Left lobe of liver (tissue), 2 donors: ENCODE results near the gene TRPM5. TPM values are rescaled to one million over a fixed set of nuclear protein-coding genes. Genes with fewer than 3 reads are reported as not detected.

Experiments used
- ATAC-seq: fragments of 200-7000 bp; cut with Tn5 transposase; one replicate; pipeline ENCODE4 v1.9.1; 2020; ENCODE audit warnings: mild to moderate bottlenecking, moderate library complexity
- DNase-seq: peaks from one replicate; pipeline ENCODE4 v3.0.0-alpha.2; 2020; ENCODE audit warnings: low spot score
- total RNA-seq: library from RNA; stranded (reverse); gene quantifications from one replicate; pipeline ENCODE4 v1.2.1, GENCODE V29; 2021
- donor health status: DM: no; HTN: no; CAD: no; lungs with moderate emphysema.
- donor health status: DM: no; HTN: yes; CAD: no.

TRPM5 gene
- total RNA-seq, 1 donor from 2014 or later = not detected

DNA sequence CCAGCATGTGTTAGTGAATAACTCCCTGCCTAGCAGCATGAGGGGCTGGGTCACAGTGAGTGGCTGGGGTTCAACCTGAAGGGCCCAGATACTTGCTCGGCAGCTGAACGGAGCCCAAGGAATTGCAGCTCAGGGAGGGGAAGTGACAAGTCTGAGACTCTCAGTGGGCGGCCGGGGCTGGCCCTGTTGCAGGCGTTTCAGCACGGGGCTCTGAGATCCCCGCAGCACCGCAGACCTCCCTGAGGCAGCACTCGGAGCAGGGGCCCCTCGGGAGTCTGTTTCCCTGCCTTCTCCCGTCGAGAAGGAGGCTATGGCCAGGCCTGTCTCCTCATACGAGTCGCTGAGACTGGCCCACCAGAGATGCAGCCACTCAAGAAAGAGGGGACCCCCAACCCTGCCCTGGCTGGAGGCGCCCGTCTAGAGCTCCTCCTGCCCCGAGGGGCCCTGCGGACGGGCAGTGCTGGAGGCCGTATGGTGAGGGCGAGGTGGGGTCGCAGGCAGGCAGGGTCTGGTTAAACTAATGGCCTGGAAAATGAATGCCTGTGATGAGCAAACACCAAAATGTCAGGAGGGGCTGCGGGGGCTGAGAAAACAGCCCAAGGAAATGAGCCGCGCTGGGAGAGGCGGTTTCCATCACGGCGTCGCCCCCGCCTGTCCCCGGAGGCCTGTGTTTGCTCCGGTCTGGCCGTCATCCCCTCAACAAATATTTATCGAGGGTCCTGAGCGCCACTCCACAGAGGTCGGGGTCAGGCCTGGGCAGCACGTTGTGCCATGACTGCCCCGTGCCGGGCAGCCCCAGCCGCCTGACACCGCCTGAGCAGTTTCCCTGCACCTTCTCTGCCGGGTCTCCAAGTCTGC is 34.5 kb downstream of the TRPM5 start:
- no peak for DNase-seq
- ATAC-seq = no peak

DNA sequence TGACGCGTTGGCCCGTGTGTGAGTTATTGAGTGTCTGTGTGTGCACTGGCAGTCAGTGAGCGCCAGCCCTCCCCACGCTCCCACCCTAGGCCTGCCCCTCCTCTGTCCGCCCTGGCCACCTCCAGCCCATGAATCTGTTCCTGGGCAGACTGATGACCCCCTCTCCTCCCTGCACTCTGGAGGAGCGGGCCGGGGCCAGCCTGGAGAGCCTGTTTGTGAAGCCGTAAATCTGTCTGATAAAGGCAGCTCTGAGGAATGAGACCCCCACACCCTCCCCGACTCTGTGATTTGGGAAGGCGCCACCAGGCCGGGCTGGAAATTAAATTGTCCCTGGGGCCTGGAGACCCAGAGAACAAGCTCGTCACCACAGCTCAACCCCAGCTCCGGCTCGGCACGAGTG is 35.2 kb downstream of the TRPM5 start:
- no peak for ATAC-seq
- no peak for DNase-seq

DNA sequence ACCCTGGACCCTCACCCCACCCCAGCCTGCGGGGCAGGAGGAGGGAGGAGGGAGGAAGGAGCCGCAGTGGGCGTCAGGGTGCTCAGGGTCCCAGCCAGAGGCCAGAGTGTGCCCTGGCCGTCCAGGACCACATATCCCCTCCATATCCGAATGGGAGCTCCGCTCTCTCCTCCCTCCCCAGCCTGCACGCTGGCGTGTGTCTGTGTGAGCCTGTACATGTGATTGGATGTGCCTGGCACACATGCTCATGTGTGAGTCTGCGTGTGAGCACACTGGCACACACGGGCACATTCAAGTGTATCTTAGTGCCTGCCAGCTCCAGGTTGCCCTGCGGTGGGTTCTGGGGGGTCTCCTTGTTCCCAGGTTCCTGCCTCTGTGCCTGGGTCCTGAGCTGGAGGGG is 35.6 kb downstream of the TRPM5 start:
- ATAC-seq (no peak), DNase-seq (no peak)

DNA sequence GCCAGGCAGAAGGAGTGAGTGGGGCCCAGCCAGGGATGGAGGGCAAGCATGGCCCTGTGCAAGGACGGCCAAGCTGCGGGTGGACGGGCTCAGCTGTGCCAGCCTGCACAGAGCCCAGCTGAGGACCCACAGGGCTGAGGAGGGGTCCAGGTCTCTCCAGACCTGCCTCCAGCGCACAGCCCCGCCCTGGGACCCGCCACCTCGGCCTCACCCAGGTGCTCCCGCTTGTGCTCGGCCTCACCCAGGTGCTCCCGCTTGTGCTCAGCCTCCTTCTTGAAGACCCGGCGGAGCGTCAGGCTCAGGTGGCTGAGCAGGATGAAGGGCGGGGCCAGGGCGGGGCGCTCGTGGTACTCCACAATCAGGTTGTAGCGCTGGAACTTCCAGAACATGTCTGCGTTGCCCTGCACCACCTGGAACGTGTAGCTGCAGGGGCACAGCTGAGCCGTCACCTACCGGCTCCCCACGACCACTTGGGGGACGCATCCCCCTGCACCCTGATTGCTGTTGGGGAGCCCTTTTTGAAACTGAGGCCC is 37.4 kb downstream of the TRPM5 start:
- DNase-seq (no peak), ATAC-seq (no peak)

DNA sequence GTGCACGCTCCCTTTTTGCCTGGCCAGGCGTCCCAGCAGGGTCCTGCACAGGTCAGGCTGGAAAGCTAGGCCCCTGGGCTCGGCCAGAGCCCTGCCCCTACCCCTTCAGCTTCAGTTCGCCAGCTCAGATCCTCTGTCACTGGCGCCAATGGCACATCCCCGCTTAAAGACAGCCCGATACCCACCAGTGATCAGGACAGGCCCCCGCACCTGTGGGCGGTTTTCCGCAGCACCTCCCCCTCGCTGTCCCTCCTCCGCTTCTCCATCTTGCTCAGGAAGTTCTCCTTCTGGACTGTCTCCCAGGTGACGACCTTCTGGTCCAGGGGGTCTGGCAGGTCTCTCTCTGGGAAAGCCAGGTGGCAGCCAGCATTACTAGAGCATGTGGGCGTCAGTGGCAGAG is 37.9 kb downstream of the TRPM5 start:
- ATAC-seq (no peak), DNase-seq (no peak)

DNA sequence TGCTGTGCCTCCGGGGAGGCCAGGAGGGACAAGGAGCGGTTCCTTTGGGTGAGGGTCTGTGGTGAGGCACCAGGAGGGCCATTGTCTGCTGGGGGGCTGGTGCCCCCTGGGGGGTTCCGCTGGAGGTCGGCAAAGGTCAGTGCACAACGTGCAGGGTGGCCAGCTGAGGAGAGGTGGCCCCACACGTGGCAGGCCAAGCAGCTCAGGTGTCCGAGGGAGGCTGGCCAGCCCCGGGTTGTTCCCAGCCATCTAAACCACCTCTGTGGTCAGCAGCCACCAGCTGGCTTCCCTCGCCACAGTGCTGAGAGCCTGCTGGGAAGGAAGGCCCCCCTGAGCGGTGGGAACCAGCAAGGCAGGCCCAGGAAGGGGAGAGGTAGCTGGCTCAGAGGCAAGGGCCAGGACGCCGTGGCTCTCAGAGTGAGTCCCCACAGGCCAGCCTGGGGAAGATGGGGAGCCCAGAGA is 39.5 kb downstream of the TRPM5 start:
- no peak for ATAC-seq
- no peak for DNase-seq

DNA sequence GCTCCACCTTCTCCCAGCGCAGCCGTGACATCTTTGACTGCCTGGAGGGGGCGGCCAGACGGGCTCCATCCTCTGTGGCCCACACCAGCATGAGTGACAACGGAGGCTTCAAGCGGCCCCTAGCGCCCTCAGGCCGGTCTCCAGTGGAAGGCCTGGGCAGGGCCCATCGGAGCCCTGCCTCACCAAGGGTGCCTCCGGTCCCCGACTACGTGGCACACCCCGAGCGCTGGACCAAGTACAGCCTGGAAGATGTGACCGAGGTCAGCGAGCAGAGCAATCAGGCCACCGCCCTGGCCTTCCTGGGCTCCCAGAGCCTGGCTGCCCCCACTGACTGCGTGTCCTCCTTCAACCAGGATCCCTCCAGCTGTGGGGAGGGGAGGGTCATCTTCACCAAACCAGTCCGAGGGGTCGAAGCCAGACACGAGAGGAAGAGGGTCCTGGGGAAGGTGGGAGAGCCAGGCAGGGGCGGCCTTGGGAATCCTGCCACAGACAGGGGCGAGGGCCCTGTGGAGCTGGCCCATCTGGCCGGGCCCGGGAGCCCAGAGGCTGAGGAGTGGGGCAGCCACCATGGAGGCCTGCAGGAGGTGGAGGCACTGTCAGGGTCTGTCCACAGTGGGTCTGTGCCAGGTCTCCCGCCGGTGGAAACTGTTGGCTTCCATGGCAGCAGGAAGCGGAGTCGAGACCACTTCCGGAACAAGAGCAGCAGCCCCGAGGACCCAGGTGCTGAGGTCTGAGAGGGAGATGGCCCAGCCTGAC is 41.2 kb downstream of the TRPM5 start:
- no peak for DNase-seq
- no peak for ATAC-seq

DNA sequence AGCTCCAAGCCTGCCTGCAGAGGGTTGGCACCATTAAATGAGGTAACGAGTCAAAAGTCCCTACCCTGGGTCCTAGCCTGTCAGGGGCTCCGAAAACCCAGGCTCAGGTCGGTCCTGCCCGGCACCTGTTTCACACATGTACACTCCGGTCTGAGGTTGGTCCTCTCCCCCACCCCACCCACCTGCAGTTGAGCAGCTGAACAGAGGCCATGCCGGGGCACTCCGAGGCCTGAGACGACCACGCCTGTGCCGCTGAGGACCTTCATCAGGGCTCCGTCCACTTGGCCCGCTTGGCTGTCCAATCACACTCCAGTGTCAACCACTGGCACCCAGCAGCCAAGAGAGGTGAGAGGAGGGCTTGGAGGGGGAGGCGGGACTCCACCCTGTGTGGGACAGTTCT is 42.2 kb downstream of the TRPM5 start:
- DNase-seq (no peak), ATAC-seq (no peak)

DNA sequence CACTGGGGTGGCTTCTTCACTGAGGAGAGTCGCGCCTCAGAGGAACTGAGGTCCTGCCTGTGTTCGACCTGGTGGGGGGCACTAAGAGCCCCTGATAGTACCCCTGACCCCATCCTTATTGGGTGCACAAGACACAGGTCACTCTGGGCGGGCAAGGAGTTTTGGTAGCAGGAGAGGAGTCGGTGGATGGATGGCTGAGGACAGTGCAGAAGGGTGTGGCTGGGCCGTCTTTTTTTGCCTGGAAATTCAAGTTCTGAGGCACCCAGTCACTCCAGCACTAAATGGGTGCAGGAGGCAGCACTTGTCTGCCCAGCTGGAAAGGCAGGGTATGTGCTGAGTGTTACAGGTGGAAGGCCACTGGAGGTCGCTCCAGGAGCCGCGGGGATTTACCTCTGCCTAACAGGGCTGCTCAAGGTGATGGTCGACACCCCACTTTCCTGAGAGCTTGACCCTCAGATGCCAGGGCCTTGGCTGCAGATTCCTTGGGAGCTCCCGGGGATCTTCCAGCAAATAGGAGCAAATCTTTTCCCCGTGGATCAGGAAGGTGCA is 42.8 kb downstream of the TRPM5 start:
- ATAC-seq (no peak), DNase-seq (no peak)

DNA sequence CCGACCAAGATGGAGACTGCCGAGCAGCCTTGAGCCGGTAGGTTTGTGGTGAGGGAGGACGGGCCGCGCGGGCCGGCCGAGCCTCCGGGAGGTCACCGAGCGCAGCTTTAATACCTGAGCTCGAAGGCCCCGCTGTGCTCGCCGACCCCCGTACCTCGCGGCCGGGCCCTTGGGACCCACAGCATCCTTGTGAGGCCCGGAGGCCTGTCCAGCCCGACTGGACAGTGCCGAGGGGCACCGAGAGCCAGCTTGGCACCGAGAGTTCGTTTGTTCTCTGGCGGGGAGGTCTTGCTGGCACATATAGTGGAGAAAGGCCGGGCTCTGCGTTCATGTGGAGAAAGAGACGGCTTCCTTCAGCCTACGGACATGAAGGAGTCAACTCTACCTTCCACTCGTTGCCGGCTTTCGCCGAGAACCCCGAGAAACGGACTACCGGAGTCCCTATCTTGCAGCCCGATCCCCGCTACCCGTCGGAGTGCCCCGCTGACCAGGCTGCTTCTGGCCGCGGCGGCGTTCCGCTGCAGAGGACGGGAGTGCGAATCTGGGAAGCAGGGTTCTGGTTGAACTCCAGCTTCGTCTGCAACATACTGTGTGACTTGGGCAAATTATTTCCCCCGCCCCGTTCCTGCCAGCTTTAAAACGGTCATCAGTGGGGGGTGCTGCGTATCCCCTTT is 43.4 kb downstream of the TRPM5 start:
- DNase-seq = no peak
- peak; percentile 0 for ATAC-seq

DNA sequence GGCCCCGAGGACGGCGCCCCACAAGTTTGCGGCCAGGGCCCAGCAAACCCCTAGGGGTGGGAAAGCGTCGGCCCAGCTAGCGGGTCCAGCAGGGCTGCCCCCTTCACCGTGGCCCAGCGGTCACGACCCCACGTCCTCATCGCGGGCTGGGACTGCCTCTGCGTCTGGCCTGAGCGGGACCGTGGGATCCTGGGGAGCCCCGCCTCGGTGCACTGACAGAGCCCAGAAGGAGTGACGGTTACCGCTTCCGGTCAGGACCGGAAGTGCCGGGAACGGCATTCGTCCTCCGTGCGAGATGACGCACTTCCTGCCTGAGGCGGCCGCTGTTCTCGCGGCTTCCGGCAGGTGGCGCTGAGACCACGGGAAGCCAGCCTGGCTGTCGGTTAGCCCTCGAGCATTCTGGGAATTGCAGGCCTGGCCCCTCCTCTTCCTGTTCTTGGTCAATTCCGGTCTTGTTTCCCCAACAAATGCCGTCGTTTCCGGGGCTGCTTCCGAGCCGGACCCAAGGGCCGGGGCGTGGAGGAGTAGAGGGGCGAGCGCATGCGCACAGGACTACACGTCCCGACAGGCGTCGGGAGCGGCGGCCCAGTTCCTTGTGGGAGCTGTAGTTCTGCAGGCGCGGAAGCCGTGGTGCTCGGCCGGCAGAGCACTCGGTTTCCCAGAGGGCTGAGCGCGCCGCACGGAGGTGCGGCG is 44.1 kb downstream of the TRPM5 start, which contains the start of gene TSSC4:
Gene TSSC4, plus strand, starts transcription at position 682 of the 693 bp plus-strand sequence. CDS start 1,884 bp downstream, outside the sequence.
- DNase-seq (peak; percentile 100), ATAC-seq (peak; percentile 86)

DNA sequence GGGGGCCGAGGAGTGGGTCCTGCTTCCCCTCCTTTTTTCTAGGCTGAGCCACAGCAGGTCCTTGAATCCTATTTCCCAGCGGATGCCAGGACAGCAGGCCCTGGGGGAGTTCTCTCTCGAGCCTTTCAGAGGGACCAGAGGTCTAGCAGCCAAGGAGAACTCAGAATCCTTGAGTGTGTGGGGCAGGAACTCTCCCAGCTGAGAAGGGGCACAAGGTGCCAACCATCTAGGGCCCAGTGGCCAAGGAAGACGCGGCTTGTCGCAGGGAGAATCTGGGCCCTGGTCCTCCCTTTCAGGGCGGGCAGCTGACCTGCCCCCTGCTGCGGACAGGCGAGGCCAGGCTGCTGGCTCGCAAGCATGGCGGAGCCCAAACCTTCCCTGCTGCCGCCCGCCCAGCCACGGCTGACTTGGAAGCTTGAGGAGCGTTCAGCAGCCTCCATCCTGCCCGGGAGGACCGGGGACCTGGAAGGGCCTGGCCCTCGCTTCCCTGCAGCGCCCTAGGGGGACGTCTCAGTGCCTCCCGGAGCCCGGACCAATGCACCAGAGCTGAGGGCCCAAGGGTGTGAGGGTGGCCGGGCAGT is 44.7 kb downstream of the TRPM5 start:
- ATAC-seq = peak; percentile 19
- no peak for DNase-seq

DNA sequence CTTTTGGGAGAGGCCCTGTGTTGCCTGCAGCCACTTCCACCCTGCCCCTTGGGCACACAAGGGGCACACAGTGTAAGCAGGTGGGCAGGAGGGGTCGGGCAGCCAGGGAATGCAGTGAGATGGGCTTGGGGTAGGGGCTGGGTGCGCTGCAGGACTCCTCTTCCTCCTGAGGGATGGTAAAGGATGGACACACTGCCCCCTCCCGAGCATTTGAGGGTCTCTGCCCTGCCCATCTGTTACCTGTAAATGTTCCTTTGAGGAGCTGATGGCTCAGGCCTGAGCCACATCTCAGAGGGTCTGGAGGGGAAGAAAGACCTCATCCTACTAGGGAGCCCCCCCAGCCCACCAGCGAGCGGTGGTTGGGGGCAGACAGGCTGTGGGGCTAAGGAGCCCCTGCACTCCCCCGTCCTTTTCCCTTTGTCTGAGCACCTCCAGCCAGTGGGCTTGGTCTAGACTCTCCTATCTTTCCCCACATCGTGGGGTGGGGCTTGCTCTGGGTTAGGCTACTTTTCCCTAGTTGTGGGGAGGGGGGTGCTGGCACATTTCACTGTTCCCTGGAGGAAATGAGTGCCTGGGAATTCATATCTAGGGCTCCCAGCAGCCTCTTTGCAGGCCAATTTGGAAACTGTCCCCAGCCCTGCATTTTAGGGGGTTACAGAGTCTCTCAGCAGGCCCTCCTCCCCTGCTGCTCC is 45.5 kb downstream of the TRPM5 start:
- no peak for ATAC-seq
- no peak for DNase-seq

DNA sequence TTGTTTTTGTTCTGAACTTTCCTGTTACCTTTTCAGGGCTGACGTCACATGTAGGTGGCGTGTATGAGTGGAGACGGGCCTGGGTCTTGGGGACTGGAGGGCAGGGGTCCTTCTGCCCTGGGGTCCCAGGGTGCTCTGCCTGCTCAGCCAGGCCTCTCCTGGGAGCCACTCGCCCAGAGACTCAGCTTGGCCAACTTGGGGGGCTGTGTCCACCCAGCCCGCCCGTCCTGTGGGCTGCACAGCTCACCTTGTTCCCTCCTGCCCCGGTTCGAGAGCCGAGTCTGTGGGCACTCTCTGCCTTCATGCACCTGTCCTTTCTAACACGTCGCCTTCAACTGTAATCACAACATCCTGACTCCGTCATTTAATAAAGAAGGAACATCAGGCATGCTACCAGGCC is 47.3 kb downstream of the TRPM5 start:
- no peak for ATAC-seq
- no peak for DNase-seq

DNA sequence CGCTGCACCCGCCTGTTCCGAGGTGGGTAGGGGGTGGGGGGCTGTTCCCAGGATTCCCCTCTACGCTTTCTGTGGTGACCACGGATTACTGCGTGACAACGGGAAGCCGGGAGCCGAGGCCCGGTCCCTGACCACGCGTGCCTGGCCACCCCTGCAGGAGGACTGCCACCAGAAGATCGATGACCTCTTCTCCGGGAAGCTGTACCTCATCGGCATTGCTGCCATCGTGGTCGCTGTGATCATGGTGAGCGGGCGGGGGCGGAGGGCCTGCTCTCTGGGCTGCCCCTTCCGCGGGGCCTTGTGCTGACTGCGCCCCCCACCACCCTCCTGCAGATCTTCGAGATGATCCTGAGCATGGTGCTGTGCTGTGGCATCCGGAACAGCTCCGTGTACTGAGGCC is 47.8 kb downstream of the TRPM5 start:
- DNase-seq (no peak), ATAC-seq (no peak)

DNA sequence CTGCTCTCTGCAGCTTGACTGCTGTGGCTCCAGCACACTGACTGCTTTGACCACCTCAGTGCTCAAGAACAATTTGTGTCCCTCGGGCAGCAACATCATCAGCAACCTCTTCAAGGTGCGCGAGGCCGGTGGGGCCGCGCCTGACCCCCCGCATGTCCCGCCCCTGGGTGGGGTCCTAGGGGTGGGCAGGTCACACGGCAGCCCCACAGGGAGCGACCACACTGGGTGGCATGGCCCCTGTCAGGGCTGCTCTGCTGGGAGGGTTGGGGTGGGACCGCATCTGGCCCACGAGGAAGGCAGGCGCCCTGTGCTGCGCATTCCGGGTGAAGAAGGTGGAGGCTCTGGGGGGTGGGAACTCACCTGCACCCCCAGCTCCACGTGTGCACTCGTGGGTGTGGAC is 48.5 kb downstream of the TRPM5 start:
- DNase-seq (no peak), ATAC-seq (no peak)

DNA sequence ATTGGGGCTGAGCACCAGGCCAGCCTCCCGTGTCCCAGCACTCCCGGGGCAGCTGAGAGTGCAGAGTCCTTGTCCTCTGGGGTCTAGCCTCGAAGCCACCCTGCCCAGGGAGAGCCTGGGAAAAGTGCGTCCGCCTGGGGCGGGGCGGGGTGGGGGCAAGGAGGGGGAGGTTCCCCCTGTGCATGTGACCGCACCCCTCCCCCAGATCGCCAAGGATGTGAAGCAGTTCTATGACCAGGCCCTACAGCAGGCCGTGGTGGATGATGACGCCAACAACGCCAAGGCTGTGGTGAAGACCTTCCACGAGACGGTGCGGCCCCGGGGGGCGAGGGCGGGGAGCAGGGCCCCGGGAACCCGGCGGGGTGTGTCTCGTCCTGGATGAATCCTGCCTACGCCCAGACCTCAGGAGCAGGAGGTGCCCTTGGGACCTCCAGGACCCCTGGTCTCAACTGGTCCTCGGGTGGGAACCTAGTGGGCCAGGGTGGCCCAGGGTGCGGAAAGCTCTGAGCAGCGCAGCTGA is 49.0 kb downstream of the TRPM5 start:
- ATAC-seq = no peak

DNA sequence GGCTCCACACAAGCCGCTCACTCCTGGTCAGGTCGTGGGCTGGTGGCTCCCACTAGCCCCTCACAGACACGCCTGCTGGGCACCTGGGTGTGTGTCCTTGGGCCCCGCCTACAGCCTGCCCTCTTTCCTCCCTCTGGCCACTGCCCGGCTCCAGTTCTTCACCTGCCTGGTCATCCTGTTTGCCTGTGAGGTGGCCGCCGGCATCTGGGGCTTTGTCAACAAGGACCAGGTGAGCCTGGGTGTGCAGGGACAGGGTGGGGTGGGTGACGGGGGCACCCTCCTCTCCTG is 49.6 kb downstream of the TRPM5 start:
- ATAC-seq = no peak
- no peak for DNase-seq

More for the DNA sequence above, 49.0 kb downstream of the TRPM5 start:
- no peak for DNase-seq
